ENCODE measurements around the gene MYOG. TPM values are rescaled to one million over a fixed set of nuclear protein-coding genes. Genes with fewer than 3 reads are reported as not detected.

MYOG gene
- total RNA-seq, 1 donor from 2014 or later, result not detected

GRCh38 chr1:203055161-203055799 lies 30.5 kb downstream of the MYOG start:
- intact Hi-C loops (cut with DNase I), result no loop called here
- DNase-seq, result no peak
- no peak for ATAC-seq (ENCODE audit: poor library complexity)

GRCh38 chr1:203054642-203055041 lies 31.2 kb downstream of the MYOG start:
- intact Hi-C loops (cut with DNase I), result no loop called here
- DNase-seq (no peak), ATAC-seq (ENCODE audit: poor library complexity) (no peak)

GRCh38 chr1:203054184-203054583 lies 31.6 kb downstream of the MYOG start:
- no peak for DNase-seq
- ATAC-seq (ENCODE audit: poor library complexity), result no peak
- intact Hi-C loops (cut with DNase I), result no loop called here

- no peak for DNase-seq
- no peak for ATAC-seq (ENCODE audit: poor library complexity)
- intact Hi-C loops (cut with DNase I), result no loop called here
These were observed 33.2 kb downstream of the MYOG start for GRCh38 chr1:203052601-203053000.

GRCh38 chr1:203051841-203052324 lies 33.9 kb downstream of the MYOG start:
- intact Hi-C loops (cut with DNase I), result no loop called here
- DNase-seq (no peak), ATAC-seq (ENCODE audit: poor library complexity) (no peak)

GRCh38 chr1:203050826-203051225 lies 35.0 kb downstream of the MYOG start:
- ATAC-seq (ENCODE audit: poor library complexity), result no peak
- DNase-seq, result no peak

GRCh38 chr1:203049576-203050180 lies 36.1 kb downstream of the MYOG start:
- ATAC-seq (ENCODE audit: poor library complexity) (no peak), DNase-seq (no peak)
- intact Hi-C loops (cut with DNase I), result loop anchor here (5.0 kb wide), 1 partner anchor 53 kb away; no protein-coding TSS in a partner anchor

More at GRCh38 chr1:203050826-203051225, 35.0 kb downstream of the MYOG start:
- intact Hi-C loops (cut with DNase I), result no loop called here

- ATAC-seq (ENCODE audit: poor library complexity) (no peak), DNase-seq (no peak)
- intact Hi-C loops (cut with DNase I), result loop anchor here (5.0 kb wide), 1 partner anchor 53 kb away; no protein-coding TSS in a partner anchor
These were observed 36.7 kb downstream of the MYOG start for GRCh38 chr1:203049077-203049476.

GRCh38 chr1:203048555-203049051 lies 37.2 kb downstream of the MYOG start:
- intact Hi-C loops (cut with DNase I), result loop anchor here (5.0 kb wide), 1 partner anchor 54 kb away; no protein-coding TSS in a partner anchor
- ATAC-seq (ENCODE audit: poor library complexity) (no peak), DNase-seq (no peak)

- ATAC-seq (ENCODE audit: poor library complexity) (no peak), DNase-seq (no peak)
- intact Hi-C loops (cut with DNase I), result loop anchor here (5.0 kb wide), 1 partner anchor 54 kb away; no protein-coding TSS in a partner anchor
These were observed 37.7 kb downstream of the MYOG start for GRCh38 chr1:203048086-203048485.

GRCh38 chr1:203046984-203047630 lies 38.7 kb downstream of the MYOG start:
- DNase-seq (no peak), ATAC-seq (ENCODE audit: poor library complexity) (no peak)
- intact Hi-C loops (cut with DNase I), result loop anchor here (5.0 kb wide), 1 partner anchor 55 kb away; no protein-coding TSS in a partner anchor

- ATAC-seq (ENCODE audit: poor library complexity), result no peak
- intact Hi-C loops (cut with DNase I), result loop anchor here (5.0 kb wide), 1 partner anchor 56 kb away; no protein-coding TSS in a partner anchor
- no peak for DNase-seq
These were observed 39.8 kb downstream of the MYOG start for GRCh38 chr1:203045821-203046594.

- intact Hi-C loops (cut with DNase I), result loop anchor here (5.0 kb wide), 1 partner anchor 57 kb away; no protein-coding TSS in a partner anchor
- ATAC-seq (ENCODE audit: poor library complexity) (no peak), DNase-seq (no peak)
These were observed 40.5 kb downstream of the MYOG start for GRCh38 chr1:203045336-203045735.

GRCh38 chr1:203044546-203045250 lies 41.1 kb downstream of the MYOG start:
- no peak for DNase-seq
- intact Hi-C loops (cut with DNase I), result loop anchor here (5.0 kb wide), 1 partner anchor 58 kb away; no protein-coding TSS in a partner anchor
- no peak for ATAC-seq (ENCODE audit: poor library complexity)

GRCh38 chr1:203043830-203044545 lies 41.8 kb downstream of the MYOG start:
- DNase-seq, result no peak
- no peak for ATAC-seq (ENCODE audit: poor library complexity)
- intact Hi-C loops (cut with DNase I), result no loop called here

GRCh38 chr1:203041351-203041932 lies 44.4 kb downstream of the MYOG start:
- intact Hi-C loops (cut with DNase I), result no loop called here
- no peak for DNase-seq

More at GRCh38 chr1:203041351-203041932, 44.4 kb downstream of the MYOG start:
- ATAC-seq (ENCODE audit: poor library complexity), result no peak

Data from Right ventricle myocardium superior (tissue), 1 donor.